Measurements from ENCODE around the gene TCF4. TPM values are rescaled to one million over a fixed set of nuclear protein-coding genes. Genes with fewer than 3 reads are reported as not detected.

The TCF4 gene
- total RNA-seq, 1 experiment from 2014 or later: 2.3 TPM

DNA sequence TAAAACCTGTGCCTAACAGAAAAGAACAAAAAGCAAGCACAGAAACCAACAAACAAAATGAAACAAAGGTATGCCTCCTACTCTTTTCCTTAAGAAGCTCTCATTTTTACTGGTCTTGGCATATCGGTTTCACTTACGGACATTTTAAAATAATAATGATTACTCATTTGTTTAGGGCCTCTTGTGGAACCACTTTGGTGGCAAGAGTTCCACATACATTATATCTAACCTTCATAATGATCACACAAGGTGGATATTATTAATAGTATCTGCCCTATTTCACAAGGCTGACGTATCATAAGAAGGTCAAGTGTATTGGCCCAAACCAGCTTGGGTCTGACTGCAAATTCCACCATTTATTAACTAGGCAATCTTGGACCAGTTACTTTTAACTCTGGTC is 304.7 kb downstream of the TCF4 start:
- in situ Hi-C loops (cut with HindIII; ENCODE audit: low pct_unique_long_range_greater_than_20kb, low sequenced_read_pairs) (no loop called here), intact Hi-C loops (cut with micrococcal nuclease; ENCODE audit: unreplicated experiment) (no loop called here)
- Histone ChIP-seq H3K27me3 (ENCODE audit: control insufficient read depth, insufficient read depth, low read length) (no peaks in the 10 kb centered on the region), H3K36me3 (ENCODE audit: control insufficient read depth, insufficient read depth, low read length) (no peaks in the 10 kb centered on the region), H3K4me1 (ENCODE audit: control insufficient read depth, insufficient read depth, low read length) (no peaks in the 10 kb centered on the region), H3K4me3 (ENCODE audit: low read depth in 2 of 2, low read length in 2 of 2) (no peak overlapping the region), H3K27ac (ENCODE audit: low read length) (no peak overlapping the region), H3K9me3 (ENCODE audit: control insufficient read depth, insufficient read depth, low read depth, low read length) (no peaks in the 10 kb centered on the region)
- CTCF ChIA-PET: no interaction called here
- POLR2A ChIA-PET: no interaction called here
- ATAC-seq (no peak), DNase-seq (ENCODE audit: low read depth, low spot score) (no peak)
- TF ChIP-seq POLR2AphosphoS5 (IDR thresholded peaks at IDR 0.05; ENCODE audit: low read depth, low read length) (no peak), SIN3A (IDR thresholded peaks at IDR 0.05; ENCODE audit: borderline replicate concordance, insufficient read depth, low read depth, low read length) (no peak), TCF7L2 (IDR thresholded peaks at IDR 0.05; ENCODE audit: low read depth, low read length) (no peak)
- TF ChIP-seq, protein P1, sequence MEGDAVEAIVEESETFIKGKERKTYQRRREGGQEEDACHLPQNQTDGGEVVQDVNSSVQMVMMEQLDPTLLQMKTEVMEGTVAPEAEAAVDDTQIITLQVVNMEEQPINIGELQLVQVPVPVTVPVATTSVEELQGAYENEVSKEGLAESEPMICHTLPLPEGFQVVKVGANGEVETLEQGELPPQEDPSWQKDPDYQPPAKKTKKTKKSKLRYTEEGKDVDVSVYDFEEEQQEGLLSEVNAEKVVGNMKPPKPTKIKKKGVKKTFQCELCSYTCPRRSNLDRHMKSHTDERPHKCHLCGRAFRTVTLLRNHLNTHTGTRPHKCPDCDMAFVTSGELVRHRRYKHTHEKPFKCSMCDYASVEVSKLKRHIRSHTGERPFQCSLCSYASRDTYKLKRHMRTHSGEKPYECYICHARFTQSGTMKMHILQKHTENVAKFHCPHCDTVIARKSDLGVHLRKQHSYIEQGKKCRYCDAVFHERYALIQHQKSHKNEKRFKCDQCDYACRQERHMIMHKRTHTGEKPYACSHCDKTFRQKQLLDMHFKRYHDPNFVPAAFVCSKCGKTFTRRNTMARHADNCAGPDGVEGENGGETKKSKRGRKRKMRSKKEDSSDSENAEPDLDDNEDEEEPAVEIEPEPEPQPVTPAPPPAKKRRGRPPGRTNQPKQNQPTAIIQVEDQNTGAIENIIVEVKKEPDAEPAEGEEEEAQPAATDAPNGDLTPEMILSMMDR (IDR thresholded peaks at IDR 0.05): no peak
- TF ChIP-seq, protein P2, sequence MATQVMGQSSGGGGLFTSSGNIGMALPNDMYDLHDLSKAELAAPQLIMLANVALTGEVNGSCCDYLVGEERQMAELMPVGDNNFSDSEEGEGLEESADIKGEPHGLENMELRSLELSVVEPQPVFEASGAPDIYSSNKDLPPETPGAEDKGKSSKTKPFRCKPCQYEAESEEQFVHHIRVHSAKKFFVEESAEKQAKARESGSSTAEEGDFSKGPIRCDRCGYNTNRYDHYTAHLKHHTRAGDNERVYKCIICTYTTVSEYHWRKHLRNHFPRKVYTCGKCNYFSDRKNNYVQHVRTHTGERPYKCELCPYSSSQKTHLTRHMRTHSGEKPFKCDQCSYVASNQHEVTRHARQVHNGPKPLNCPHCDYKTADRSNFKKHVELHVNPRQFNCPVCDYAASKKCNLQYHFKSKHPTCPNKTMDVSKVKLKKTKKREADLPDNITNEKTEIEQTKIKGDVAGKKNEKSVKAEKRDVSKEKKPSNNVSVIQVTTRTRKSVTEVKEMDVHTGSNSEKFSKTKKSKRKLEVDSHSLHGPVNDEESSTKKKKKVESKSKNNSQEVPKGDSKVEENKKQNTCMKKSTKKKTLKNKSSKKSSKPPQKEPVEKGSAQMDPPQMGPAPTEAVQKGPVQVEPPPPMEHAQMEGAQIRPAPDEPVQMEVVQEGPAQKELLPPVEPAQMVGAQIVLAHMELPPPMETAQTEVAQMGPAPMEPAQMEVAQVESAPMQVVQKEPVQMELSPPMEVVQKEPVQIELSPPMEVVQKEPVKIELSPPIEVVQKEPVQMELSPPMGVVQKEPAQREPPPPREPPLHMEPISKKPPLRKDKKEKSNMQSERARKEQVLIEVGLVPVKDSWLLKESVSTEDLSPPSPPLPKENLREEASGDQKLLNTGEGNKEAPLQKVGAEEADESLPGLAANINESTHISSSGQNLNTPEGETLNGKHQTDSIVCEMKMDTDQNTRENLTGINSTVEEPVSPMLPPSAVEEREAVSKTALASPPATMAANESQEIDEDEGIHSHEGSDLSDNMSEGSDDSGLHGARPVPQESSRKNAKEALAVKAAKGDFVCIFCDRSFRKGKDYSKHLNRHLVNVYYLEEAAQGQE (IDR thresholded peaks at IDR 0.05; ENCODE audit: insufficient read depth in 1 of 2, low read depth in 2 of 2, low read length in 1 of 2): no peak
- no TSS peak for BruUV-seq (replicated peaks)

DNA sequence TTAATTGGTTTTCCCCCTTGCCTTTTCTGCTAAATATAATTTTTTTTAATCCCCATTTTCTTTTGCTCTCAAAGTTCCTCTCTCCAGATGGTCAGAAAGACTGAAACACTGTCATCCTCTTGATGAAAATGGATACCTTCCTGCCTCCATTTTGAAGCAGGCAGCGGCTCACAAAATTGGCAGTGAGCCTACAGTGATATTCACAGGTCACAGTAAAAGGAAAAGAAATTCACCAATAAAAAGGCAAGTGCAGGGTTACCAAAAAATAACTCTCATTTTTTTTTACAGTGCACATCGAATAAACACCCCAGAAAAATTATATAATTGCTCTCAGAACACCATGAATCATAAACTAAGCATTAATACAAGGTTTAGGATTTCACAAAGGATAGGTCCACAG is 307.5 kb downstream of the TCF4 start:
- H3K9me3 ChIP-seq (ENCODE audit: control insufficient read depth, insufficient read depth, low read depth, low read length): no peaks in the 10 kb centered on the region
- ChIA-PET POLR2A (no interaction called here), CTCF (no interaction called here)
- intact Hi-C loops (cut with micrococcal nuclease; ENCODE audit: unreplicated experiment): no loop called here
- H3K4me1 ChIP-seq (ENCODE audit: control insufficient read depth, insufficient read depth, low read length): no peaks in the 10 kb centered on the region
- in situ Hi-C loops (cut with HindIII; ENCODE audit: low pct_unique_long_range_greater_than_20kb, low sequenced_read_pairs): no loop called here
- ATAC-seq: no peak
- H3K27ac ChIP-seq (ENCODE audit: low read length): no peak overlapping the region
- H3K27me3 ChIP-seq (ENCODE audit: control insufficient read depth, insufficient read depth, low read length): no peaks in the 10 kb centered on the region
- no peaks in the 10 kb centered on the region for H3K36me3 ChIP-seq (ENCODE audit: control insufficient read depth, insufficient read depth, low read length)
- TF ChIP-seq SIN3A (IDR thresholded peaks at IDR 0.05; ENCODE audit: borderline replicate concordance, insufficient read depth, low read depth, low read length): no peak
- TF ChIP-seq, protein P1 (IDR thresholded peaks at IDR 0.05): no peak
- no peak for TF ChIP-seq POLR2AphosphoS5 (IDR thresholded peaks at IDR 0.05; ENCODE audit: low read depth, low read length)
- no peak for TF ChIP-seq TCF7L2 (IDR thresholded peaks at IDR 0.05; ENCODE audit: low read depth, low read length)
- TF ChIP-seq, protein P2 (IDR thresholded peaks at IDR 0.05; ENCODE audit: insufficient read depth in 1 of 2, low read depth in 2 of 2, low read length in 1 of 2): no peak
- no peak for DNase-seq (ENCODE audit: low read depth, low spot score)
- no TSS peak for BruUV-seq (replicated peaks)
- H3K4me3 ChIP-seq (ENCODE audit: low read depth in 2 of 2, low read length in 2 of 2): no peak overlapping the region

All from Panc1 (cell line).